ENCODE data around the gene CLIC4.
A peak's percentile ranks its signal among the peaks of the same experiment; 100 is the strongest.

CLIC4 gene

GRCh38 chr1:24825174-24825573 is 79.9 kb downstream of the CLIC4 start:
- DNase-seq: no peak

GRCh38 chr1:24826510-24826909 is 81.3 kb downstream of the CLIC4 start:
- no peak for DNase-seq

- DNase-seq: no peak
Measured at GRCh38 chr1:24827379-24828135, 82.3 kb downstream of the CLIC4 start.

GRCh38 chr1:24828183-24828886 is 83.1 kb downstream of the CLIC4 start:
- no peak for DNase-seq

GRCh38 chr1:24828887-24829192 is 83.6 kb downstream of the CLIC4 start:
- no peak for DNase-seq

GRCh38 chr1:24830680-24831272 is 85.5 kb downstream of the CLIC4 start:
- no peak for DNase-seq

- no peak for DNase-seq
Measured at GRCh38 chr1:24841593-24841992, 96.3 kb downstream of the CLIC4 start.

- DNase-seq: no peak
Measured at GRCh38 chr1:24846671-24847070, 101.4 kb downstream of the CLIC4 start.

GRCh38 chr1:24847995-24848881 is 103.0 kb downstream of the CLIC4 start:
- peak; percentile 92 for DNase-seq

GRCh38 chr1:24849672-24850295 is 104.5 kb downstream of the CLIC4 start:
- peak; percentile 21 for DNase-seq

GRCh38 chr1:24850328-24850920 is 105.2 kb downstream of the CLIC4 start:
- no peak for DNase-seq

GRCh38 chr1:24853649-24854048 is 108.4 kb downstream of the CLIC4 start:
- DNase-seq: no peak

- no peak for DNase-seq
Measured at GRCh38 chr1:24855474-24855873, 110.2 kb downstream of the CLIC4 start.

GRCh38 chr1:24856787-24857506 is 111.7 kb downstream of the CLIC4 start:
- DNase-seq: no peak

GRCh38 chr1:24857507-24858133 is 112.4 kb downstream of the CLIC4 start:
- no peak for DNase-seq

- DNase-seq: no peak
Measured at GRCh38 chr1:24858277-24858676, 113.0 kb downstream of the CLIC4 start.

- DNase-seq: no peak
Measured at GRCh38 chr1:24859063-24860010, 114.1 kb downstream of the CLIC4 start.

GRCh38 chr1:24860841-24861240 is 115.6 kb downstream of the CLIC4 start:
- no peak for DNase-seq

- DNase-seq: no peak
Measured at GRCh38 chr1:24861821-24862727, 116.8 kb downstream of the CLIC4 start.

Data from activated gamma-delta T cell treated with Interleukin-2 at 50 U/mL for 16 hours (primary cell).